ENCODE measurements around the gene LEFTY1. TPM values are rescaled to one million over a fixed set of nuclear protein-coding genes. Genes with fewer than 3 reads are reported as not detected.
A peak's percentile ranks its signal among the peaks of the same experiment; 100 is the strongest.

LEFTY1 gene
- total and polyA plus RNA-seq, 10 donors, result 0.06 to 0.95 (median 0.34) TPM; not detected in 3

DNA sequence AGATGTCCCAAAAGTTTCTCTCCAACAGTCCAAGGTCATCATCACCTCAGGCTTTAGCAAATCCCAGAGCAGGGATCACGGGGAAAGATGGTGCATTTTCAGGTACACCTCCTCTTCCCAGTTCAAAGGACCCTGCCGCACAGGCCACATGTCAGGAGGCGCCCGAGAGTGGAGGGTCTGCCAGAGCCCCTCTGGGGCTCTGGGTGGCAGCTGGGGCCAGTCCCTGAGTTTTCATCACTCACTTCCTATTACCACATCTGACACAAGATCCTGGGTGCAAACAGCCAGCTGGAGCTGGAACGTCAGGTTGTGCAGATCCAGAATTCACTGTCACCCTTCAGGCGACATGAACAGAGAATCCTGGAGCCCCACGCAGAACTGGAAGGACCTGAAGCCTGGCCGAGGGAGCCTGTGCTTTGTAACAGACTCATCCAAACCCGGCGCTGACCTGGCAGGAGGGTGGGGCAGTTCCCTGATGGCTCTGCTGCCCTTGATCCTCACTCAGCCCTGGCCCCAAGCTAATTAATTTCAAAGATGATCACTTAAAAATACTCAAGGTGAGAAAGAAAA is 15.6 kb downstream of the LEFTY1 start:
- intact Hi-C loops (cut with DNase I; ENCODE audit: low total_unique reads), result no loop called here
- no peaks in the 10 kb centered on the region for H3K9me3 ChIP-seq
- H3K27ac ChIP-seq, result no peak overlapping the region
- TF ChIP-seq, protein P1, sequence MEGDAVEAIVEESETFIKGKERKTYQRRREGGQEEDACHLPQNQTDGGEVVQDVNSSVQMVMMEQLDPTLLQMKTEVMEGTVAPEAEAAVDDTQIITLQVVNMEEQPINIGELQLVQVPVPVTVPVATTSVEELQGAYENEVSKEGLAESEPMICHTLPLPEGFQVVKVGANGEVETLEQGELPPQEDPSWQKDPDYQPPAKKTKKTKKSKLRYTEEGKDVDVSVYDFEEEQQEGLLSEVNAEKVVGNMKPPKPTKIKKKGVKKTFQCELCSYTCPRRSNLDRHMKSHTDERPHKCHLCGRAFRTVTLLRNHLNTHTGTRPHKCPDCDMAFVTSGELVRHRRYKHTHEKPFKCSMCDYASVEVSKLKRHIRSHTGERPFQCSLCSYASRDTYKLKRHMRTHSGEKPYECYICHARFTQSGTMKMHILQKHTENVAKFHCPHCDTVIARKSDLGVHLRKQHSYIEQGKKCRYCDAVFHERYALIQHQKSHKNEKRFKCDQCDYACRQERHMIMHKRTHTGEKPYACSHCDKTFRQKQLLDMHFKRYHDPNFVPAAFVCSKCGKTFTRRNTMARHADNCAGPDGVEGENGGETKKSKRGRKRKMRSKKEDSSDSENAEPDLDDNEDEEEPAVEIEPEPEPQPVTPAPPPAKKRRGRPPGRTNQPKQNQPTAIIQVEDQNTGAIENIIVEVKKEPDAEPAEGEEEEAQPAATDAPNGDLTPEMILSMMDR (IDR thresholded peaks at IDR 0.05 in 8 of 11, conservative IDR thresholded peaks at IDR 0.05 in 3 of 11), result no peak
- no peak for TF ChIP-seq POLR2AphosphoS5 (IDR thresholded peaks at IDR 0.05)
- peaks cover 3 to 53% (median 13%) of the 10 kb centered on the region in 6 donors for H3K4me1 ChIP-seq
- peak; percentile 55 for DNase-seq
- no peak overlapping the region for H3K4me3 ChIP-seq
- H3K27me3 ChIP-seq (replicated peaks in 1 of 7), result no peaks in the 10 kb centered on the region
- H3K36me3 ChIP-seq, result peaks cover 0 to 100% (median 81%) of the 10 kb centered on the region in 6 donors
- WGBS, 5 donors, result 65 to 93% (median 79%) methylated on average over 9 to 10 of the region's 10 CpGs

DNA sequence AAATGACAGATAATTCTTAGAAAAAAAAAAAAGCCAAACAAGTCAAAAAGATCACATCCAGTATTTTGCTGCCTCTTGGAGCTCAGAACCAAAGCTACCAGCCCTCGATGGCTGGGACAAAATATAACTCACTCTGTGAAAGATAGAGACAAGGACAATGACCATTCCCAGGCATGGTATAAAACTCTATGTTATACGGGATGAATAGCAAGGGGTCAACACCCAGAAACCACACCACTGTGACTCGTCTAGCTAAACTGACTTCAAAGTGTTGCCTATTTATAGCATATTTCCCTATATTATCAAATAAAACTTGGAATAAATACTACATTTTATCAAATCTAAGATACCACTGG is 16.9 kb downstream of the LEFTY1 start:
- intact Hi-C loops (cut with DNase I; ENCODE audit: low total_unique reads), result no loop called here
- TF ChIP-seq POLR2A (IDR thresholded peaks at IDR 0.05), result no peak
- no peak for TF ChIP-seq POLR2AphosphoS5 (IDR thresholded peaks at IDR 0.05)
- Histone ChIP-seq H3K4me3 (no peak overlapping the region), H3K9me3 (no peaks in the 10 kb centered on the region), H3K27ac (no peak overlapping the region), H3K27me3 (replicated peaks in 1 of 7) (no peaks in the 10 kb centered on the region), H3K4me1 (peaks cover 0 to 46% (median 4%) of the 10 kb centered on the region in 6 donors), H3K36me3 (peaks cover 0 to 100% (median 84%) of the 10 kb centered on the region in 6 donors)
- WGBS, 5 donors, result 70 to 82% (median 77%) methylated on average over 3 of the region's 3 CpGs
- DNase-seq, result no peak

DNA sequence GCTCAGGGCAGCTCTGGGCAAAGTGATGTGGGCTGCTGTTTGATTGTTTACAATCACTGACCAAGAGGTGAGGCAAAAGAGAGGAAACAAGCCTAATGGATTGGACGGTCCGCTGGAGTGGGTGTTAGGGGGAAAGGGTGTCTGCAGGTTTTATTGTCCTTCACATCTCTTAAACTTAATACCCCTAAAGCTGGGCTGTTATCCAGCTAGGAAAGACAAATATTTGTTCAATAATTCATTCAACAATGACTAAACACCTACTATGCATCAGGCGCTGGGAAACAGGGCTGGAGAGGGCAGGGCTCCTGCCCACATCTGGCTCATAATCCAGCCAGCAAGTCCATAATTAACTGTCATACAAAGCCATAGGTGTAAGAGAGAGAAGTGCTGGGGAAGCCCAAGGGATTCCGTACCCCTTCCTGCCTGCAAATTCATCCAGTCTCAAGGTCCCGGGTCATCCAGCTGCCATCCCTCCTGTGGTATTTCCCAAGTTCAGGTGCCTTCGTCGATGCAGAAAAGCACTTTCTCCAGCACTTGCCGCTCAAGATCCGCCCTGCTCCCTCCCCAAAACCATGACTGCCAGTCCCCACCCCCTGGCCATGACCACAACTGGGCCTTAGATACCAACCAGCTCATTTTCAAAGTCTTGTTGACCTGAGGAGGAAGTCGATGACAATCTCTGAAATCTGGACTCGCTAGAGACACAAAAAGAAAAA is 17.4 kb downstream of the LEFTY1 start:
- Histone ChIP-seq H3K9me3 (no peaks in the 10 kb centered on the region), H3K36me3 (peaks cover 0 to 100% (median 84%) of the 10 kb centered on the region in 6 donors), H3K4me3 (no peak overlapping the region), H3K27me3 (replicated peaks in 1 of 7) (no peaks in the 10 kb centered on the region), H3K4me1 (peaks cover 0 to 46% (median 6%) of the 10 kb centered on the region in 6 donors), H3K27ac (no peak overlapping the region)
- intact Hi-C loops (cut with DNase I; ENCODE audit: low total_unique reads), result no loop called here
- WGBS, 5 donors, result 77 to 88% (median 80%) methylated on average over 11 of the region's 11 CpGs
- DNase-seq, result peak; percentile 32
- TF ChIP-seq, protein P1 (IDR thresholded peaks at IDR 0.05 in 8 of 11, conservative IDR thresholded peaks at IDR 0.05 in 3 of 11), result no peak
- TF ChIP-seq POLR2A (IDR thresholded peaks at IDR 0.05) (no peak), POLR2AphosphoS5 (IDR thresholded peaks at IDR 0.05) (no peak)

DNA sequence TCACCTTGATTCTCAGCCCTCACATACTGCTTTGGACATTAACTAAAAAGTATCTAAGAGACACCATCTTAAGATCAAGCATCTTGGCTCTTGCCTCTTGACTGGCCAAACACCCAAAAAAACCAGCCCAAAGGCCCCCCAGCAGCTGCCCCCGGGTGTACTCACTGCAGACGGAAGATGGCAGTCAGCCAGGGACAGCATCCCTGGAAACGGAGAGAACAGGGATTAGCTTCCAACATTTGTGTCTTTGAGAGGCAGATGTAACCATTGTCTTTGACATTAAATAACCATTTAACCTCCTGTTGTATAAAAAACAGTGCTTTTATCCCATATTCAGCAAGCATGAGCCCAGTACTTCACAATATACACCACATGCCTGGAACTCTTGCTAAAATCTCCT is 18.0 kb downstream of the LEFTY1 start:
- TF ChIP-seq POLR2AphosphoS5 (IDR thresholded peaks at IDR 0.05) (no peak), POLR2A (IDR thresholded peaks at IDR 0.05) (no peak)
- TF ChIP-seq, protein P1 (IDR thresholded peaks at IDR 0.05 in 8 of 11, conservative IDR thresholded peaks at IDR 0.05 in 3 of 11), result no peak

More for the DNA sequence above, 18.0 kb downstream of the LEFTY1 start:
- Histone ChIP-seq H3K27ac (no peak overlapping the region), H3K27me3 (replicated peaks in 1 of 7) (no peaks in the 10 kb centered on the region), H3K36me3 (peaks cover 0 to 100% (median 82%) of the 10 kb centered on the region in 6 donors), H3K4me1 (peaks cover 3 to 47% (median 12%) of the 10 kb centered on the region in 6 donors), H3K9me3 (no peaks in the 10 kb centered on the region), H3K4me3 (no peak overlapping the region)
- DNase-seq, result no peak
- intact Hi-C loops (cut with DNase I; ENCODE audit: low total_unique reads), result no loop called here
- WGBS, 5 donors, result 73 to 82% (median 79%) methylated on average over 3 of the region's 3 CpGs
